ENCODE data around the gene DLX6.

DLX6 gene

DNA sequence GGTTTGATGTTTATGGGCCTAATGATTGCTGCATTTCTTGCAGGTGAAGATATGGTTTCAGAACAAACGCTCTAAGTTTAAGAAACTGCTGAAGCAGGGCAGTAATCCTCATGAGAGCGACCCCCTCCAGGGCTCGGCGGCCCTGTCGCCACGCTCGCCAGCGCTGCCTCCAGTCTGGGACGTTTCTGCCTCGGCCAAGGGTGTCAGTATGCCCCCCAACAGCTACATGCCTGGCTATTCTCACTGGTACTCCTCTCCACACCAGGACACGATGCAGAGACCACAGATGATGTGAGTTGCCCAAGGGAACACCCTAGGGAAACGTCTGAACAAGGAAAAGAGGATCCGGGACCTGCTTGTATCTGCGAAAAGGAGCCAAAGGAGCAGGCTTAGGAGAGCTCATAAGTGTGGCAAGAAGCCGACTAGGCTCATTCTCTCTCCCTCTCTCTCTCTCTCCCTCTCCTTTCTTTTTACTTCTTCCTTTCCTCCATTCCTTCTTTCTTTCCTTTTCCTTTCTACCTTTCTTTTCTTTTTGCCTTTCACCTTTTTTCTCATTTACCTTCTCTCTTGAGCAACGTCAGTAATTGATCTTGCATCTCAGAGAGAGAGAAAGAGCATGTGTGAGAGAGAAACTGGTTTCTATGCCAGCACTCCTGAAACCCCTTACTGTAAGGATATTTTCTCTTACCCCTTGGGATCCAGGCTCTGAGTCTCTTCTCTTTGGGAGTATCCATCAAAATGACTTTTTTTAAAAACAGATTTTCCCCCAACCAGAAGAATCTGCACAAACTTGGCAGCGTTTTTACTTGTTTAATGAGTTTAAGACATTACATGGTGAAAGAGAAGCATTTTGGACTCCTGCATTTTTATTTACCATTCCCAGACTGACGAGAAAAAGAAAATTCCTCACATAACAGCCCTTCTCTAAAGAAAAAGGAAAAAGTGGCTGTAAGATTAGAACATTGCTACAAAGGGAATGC lies 4.7 kb downstream of the DLX6 start:
- TF ChIP-seq, protein P1, sequence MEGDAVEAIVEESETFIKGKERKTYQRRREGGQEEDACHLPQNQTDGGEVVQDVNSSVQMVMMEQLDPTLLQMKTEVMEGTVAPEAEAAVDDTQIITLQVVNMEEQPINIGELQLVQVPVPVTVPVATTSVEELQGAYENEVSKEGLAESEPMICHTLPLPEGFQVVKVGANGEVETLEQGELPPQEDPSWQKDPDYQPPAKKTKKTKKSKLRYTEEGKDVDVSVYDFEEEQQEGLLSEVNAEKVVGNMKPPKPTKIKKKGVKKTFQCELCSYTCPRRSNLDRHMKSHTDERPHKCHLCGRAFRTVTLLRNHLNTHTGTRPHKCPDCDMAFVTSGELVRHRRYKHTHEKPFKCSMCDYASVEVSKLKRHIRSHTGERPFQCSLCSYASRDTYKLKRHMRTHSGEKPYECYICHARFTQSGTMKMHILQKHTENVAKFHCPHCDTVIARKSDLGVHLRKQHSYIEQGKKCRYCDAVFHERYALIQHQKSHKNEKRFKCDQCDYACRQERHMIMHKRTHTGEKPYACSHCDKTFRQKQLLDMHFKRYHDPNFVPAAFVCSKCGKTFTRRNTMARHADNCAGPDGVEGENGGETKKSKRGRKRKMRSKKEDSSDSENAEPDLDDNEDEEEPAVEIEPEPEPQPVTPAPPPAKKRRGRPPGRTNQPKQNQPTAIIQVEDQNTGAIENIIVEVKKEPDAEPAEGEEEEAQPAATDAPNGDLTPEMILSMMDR (IDR thresholded peaks at IDR 0.05; ENCODE audit: low read depth, low read length, missing control alignments), result no peak
- H3K4me3 ChIP-seq (ENCODE audit: low read depth, low read length), result no peak overlapping the region
- DNase-seq (ENCODE audit: low read depth), result no peak
- in situ Hi-C loops (cut with HindIII; ENCODE audit: low sequenced_read_pairs), result no loop called here

GRCh38 chr7:97011104-97011503 lies 5.8 kb downstream of the DLX6 start:
- no peak for DNase-seq (ENCODE audit: low read depth)
- in situ Hi-C loops (cut with HindIII; ENCODE audit: low sequenced_read_pairs), result no loop called here
- TF ChIP-seq, protein P1 (IDR thresholded peaks at IDR 0.05; ENCODE audit: low read depth, low read length, missing control alignments), result no peak
- no peak overlapping the region for H3K4me3 ChIP-seq (ENCODE audit: low read depth, low read length)

GRCh38 chr7:97011536-97012364 lies 6.4 kb downstream of the DLX6 start:
- in situ Hi-C loops (cut with HindIII; ENCODE audit: low sequenced_read_pairs), result no loop called here
- no peak overlapping the region for H3K4me3 ChIP-seq (ENCODE audit: low read depth, low read length)
- TF ChIP-seq, protein P1 (IDR thresholded peaks at IDR 0.05; ENCODE audit: low read depth, low read length, missing control alignments), result no peak
- DNase-seq (ENCODE audit: low read depth), result no peak

GRCh38 chr7:97012365-97013133 lies 7.2 kb downstream of the DLX6 start:
- in situ Hi-C loops (cut with HindIII; ENCODE audit: low sequenced_read_pairs), result no loop called here
- no peak for DNase-seq (ENCODE audit: low read depth)
- TF ChIP-seq, protein P1 (IDR thresholded peaks at IDR 0.05; ENCODE audit: low read depth, low read length, missing control alignments), result no peak
- no peak overlapping the region for H3K4me3 ChIP-seq (ENCODE audit: low read depth, low read length)

DNA sequence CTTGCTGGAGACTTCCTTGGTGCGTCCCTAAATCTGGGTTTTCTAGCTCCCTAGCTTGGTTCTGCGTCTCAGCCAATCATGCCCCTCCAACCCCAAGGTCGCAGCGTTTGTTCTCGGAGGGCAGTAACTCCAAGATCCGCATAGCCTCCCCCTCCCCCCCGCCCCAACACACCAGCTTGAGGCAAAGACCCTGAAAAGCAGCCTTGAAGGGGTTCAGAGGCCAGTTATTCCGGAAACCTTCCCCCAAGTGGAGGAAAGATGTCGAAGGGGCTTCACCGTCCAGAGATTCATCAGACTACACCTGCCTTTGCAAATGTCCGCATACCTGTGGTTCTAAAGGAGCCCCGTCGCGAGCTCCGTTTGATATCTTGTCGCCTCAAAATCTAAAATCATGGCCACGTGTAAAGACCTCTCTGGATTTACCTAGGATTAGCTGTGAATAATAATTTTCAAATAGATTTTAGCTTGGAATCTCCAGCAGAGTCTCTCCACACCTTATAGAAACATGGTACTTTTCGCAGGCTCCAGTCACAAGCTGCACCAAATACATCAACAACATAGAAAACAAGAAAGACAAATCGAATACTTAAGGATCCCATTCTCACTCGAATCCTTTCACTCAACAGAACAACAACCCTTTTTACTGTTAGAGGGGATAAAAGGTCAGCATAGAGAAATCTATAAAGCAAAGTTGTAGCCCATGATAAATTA lies 7.9 kb downstream of the DLX6 start:
- DNase-seq (ENCODE audit: low read depth), result no peak
- TF ChIP-seq, protein P1 (IDR thresholded peaks at IDR 0.05; ENCODE audit: low read depth, low read length, missing control alignments), result no peak
- in situ Hi-C loops (cut with HindIII; ENCODE audit: low sequenced_read_pairs), result no loop called here
- no peak overlapping the region for H3K4me3 ChIP-seq (ENCODE audit: low read depth, low read length)

All from astrocyte of the cerebellum (primary cell).